ENCODE data around the gene SPN. TPM values are rescaled to one million over a fixed set of nuclear protein-coding genes. Genes with fewer than 3 reads are reported as not detected.
"Not testable (repeated sequence)": the region's sequence is repeated elsewhere in the genome, so short reads cannot be mapped to it uniquely, and the experiment has no call there.

SPN gene
- polyA plus RNA-seq, 2 of the 4 experiments (the other 2 are of a cell fraction) = 0.03 TPM; not detected in 1

- WGBS (ENCODE audit: missing lambda C conversion rate) = 79% methylated on average over 14 of the region's 16 CpGs
- H3K9me3 ChIP-seq; ATAC-seq; H3K4me2 ChIP-seq; H3K4me1 ChIP-seq; H3K4me3 ChIP-seq; FAIRE-seq; DNase-seq (ENCODE audit: low read depth in 1 of 2, low spot score in 1 of 2); H3K27ac ChIP-seq; CTCF ChIA-PET; POLR2A ChIA-PET: not testable (repeated sequence)
Measured at GRCh38 chr16:29626778-29627331, 36.2 kb upstream of the SPN start.

GRCh38 chr16:29627661-29628075 is 35.4 kb upstream of the SPN start:
- FAIRE-seq; H3K9me3 ChIP-seq; H3K27ac ChIP-seq; H3K4me3 ChIP-seq; DNase-seq (ENCODE audit: low read depth in 1 of 2, low spot score in 1 of 2); H3K4me2 ChIP-seq; H3K4me1 ChIP-seq; CTCF ChIA-PET; POLR2A ChIA-PET: not testable (repeated sequence)
- ATAC-seq = 0 out of 6 replicates have a peak, but pooled peaks of 1 of the 2 experiments have one; percentile 14
- 38% methylated on average over 2 of the region's 7 CpGs for WGBS (ENCODE audit: missing lambda C conversion rate)

- ATAC-seq = peak in 1 of 2 experiments; percentile 19; a peak in 2 of 6 replicates
- H3K9me3 ChIP-seq; DNase-seq (ENCODE audit: low read depth in 1 of 2, low spot score in 1 of 2); H3K4me3 ChIP-seq; FAIRE-seq; H3K4me1 ChIP-seq; POLR2A ChIA-PET; CTCF ChIA-PET; H3K4me2 ChIP-seq; H3K27ac ChIP-seq: not testable (repeated sequence)
- WGBS (ENCODE audit: missing lambda C conversion rate) = no CpG with 5 or more reads among the region's 10 CpGs
Measured at GRCh38 chr16:29628707-29629106, 34.3 kb upstream of the SPN start.

GRCh38 chr16:29629318-29629717 is 33.7 kb upstream of the SPN start:
- FAIRE-seq; POLR2A ChIA-PET; CTCF ChIA-PET; H3K4me1 ChIP-seq; H3K27ac ChIP-seq; DNase-seq (ENCODE audit: low read depth in 1 of 2, low spot score in 1 of 2); H3K9me3 ChIP-seq; H3K4me2 ChIP-seq; H3K4me3 ChIP-seq: not testable (repeated sequence)
- WGBS (ENCODE audit: missing lambda C conversion rate) = 73% methylated on average over 8 of the region's 10 CpGs
- peak in 1 of 2 experiments; percentile 51; a peak in 3 of 6 replicates for ATAC-seq

- FAIRE-seq; ATAC-seq; H3K4me3 ChIP-seq; H3K4me1 ChIP-seq; DNase-seq (ENCODE audit: low read depth in 1 of 2, low spot score in 1 of 2); POLR2A ChIA-PET; CTCF ChIA-PET; H3K9me3 ChIP-seq; H3K27ac ChIP-seq; H3K4me2 ChIP-seq: not testable (repeated sequence)
- WGBS (ENCODE audit: missing lambda C conversion rate) = 84% methylated on average over 20 of the region's 20 CpGs
Measured at GRCh38 chr16:29631658-29632057, 31.4 kb upstream of the SPN start.

- H3K27ac ChIP-seq; H3K4me3 ChIP-seq; POLR2A ChIA-PET; H3K4me1 ChIP-seq; H3K4me2 ChIP-seq; H3K9me3 ChIP-seq; FAIRE-seq; DNase-seq (ENCODE audit: low read depth in 1 of 2, low spot score in 1 of 2); CTCF ChIA-PET: not testable (repeated sequence)
- WGBS (ENCODE audit: missing lambda C conversion rate) = 81% methylated on average over 15 of the region's 16 CpGs
- peak in 1 of 2 experiments; percentile 19; a peak in 2 of 6 replicates for ATAC-seq
Measured at GRCh38 chr16:29635902-29636301, 27.1 kb upstream of the SPN start.

- FAIRE-seq; H3K4me1 ChIP-seq; CTCF ChIA-PET; POLR2A ChIA-PET; H3K4me2 ChIP-seq; H3K27ac ChIP-seq; H3K4me3 ChIP-seq; H3K9me3 ChIP-seq; DNase-seq (ENCODE audit: low read depth in 1 of 2, low spot score in 1 of 2): not testable (repeated sequence)
- WGBS (ENCODE audit: missing lambda C conversion rate) = 60% methylated on average over 1 of the region's 5 CpGs
- peak; percentile 85; a peak in 5 of 6 replicates for ATAC-seq
Measured at GRCh38 chr16:29636368-29636767, 26.7 kb upstream of the SPN start.

- POLR2A ChIA-PET; H3K4me3 ChIP-seq; DNase-seq (ENCODE audit: low read depth in 1 of 2, low spot score in 1 of 2); H3K9me3 ChIP-seq; H3K4me2 ChIP-seq; H3K4me1 ChIP-seq; ATAC-seq; H3K27ac ChIP-seq; FAIRE-seq: not testable (repeated sequence)
- 82% methylated on average over 8 of the region's 8 CpGs for WGBS (ENCODE audit: missing lambda C conversion rate)
- CTCF ChIA-PET = interaction anchor here (0.7 kb wide), 1 partner anchor 8 kb away, joined by 3 read pairs; no protein-coding TSS in a partner anchor
Measured at GRCh38 chr16:29638751-29639150, 24.3 kb upstream of the SPN start.

- CTCF ChIA-PET = interaction anchor here (0.5 kb wide), 1 partner anchor 176 kb away, joined by 3 read pairs; no protein-coding TSS in a partner anchor
- TF ChIP-seq CTCF (IDR thresholded peaks at IDR 0.05) = peak; percentile 16; the same call in 1 of the 3 replicates
- no peak for TF ChIP-seq FOSL2 (IDR thresholded peaks at IDR 0.05)
- no peak for TF ChIP-seq FOSL2 (CRISPR knock-in tag; IDR thresholded peaks at IDR 0.05)
- no peaks in the 10 kb centered on the region for H3K4me1 ChIP-seq
- no peak overlapping the region for H3K4me2 ChIP-seq
- no peak overlapping the region for H3K27ac ChIP-seq
- no peak for DNase-seq (ENCODE audit: low read depth in 1 of 2, low spot score in 1 of 2)
- no peak overlapping the region for H3K4me3 ChIP-seq
- peak; percentile 49 to 66; a peak in 3 of 6 replicates for ATAC-seq
- POLR2A ChIA-PET = no interaction called here
- 49% methylated on average over 3 of the region's 3 CpGs for WGBS (ENCODE audit: missing lambda C conversion rate)
- FAIRE-seq = no peak
- H3K9me3 ChIP-seq = no peaks in the 10 kb centered on the region
Measured at GRCh38 chr16:29641561-29641960, 21.5 kb upstream of the SPN start.

All from A549 (cell line).